ENCODE data around the gene DDIT4. TPM values are rescaled to one million over a fixed set of nuclear protein-coding genes. Genes with fewer than 3 reads are reported as not detected.
A peak's percentile ranks its signal among the peaks of the same experiment; 100 is the strongest.

Gene DDIT4
- total RNA-seq, 1 experiment from 2014 or later = 155 TPM

DNA sequence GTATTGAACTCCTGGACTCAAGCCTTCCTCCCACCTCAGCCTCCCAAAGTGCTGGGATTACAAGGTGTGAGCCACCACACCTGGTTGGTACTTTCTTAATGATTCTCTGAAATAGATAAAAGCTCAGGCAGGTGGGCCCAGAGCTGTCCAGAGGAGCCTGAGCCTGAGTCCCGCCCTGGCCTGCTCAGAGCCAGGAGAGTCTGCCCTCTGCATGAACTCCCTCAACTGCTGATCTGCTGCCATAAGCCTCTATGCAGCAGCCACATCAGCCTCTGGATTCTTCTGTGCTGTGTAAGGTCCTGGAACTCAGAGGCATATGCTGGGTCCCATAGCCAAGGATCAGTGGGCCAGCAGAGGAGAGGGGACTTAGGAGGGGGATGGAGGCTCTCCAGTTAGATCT lies 23.1 kb upstream of the DDIT4 start:
- TF ChIP-seq, protein P1, sequence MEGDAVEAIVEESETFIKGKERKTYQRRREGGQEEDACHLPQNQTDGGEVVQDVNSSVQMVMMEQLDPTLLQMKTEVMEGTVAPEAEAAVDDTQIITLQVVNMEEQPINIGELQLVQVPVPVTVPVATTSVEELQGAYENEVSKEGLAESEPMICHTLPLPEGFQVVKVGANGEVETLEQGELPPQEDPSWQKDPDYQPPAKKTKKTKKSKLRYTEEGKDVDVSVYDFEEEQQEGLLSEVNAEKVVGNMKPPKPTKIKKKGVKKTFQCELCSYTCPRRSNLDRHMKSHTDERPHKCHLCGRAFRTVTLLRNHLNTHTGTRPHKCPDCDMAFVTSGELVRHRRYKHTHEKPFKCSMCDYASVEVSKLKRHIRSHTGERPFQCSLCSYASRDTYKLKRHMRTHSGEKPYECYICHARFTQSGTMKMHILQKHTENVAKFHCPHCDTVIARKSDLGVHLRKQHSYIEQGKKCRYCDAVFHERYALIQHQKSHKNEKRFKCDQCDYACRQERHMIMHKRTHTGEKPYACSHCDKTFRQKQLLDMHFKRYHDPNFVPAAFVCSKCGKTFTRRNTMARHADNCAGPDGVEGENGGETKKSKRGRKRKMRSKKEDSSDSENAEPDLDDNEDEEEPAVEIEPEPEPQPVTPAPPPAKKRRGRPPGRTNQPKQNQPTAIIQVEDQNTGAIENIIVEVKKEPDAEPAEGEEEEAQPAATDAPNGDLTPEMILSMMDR (IDR thresholded peaks at IDR 0.05; ENCODE audit: insufficient read depth in 1 of 2, low read depth in 1 of 2, low read length in 1 of 2, severe bottlenecking in 1 of 2, unreplicated experiment in 1 of 2) = no peak
- Mint-ChIP-seq H3K27ac (ENCODE audit: unreplicated experiment) (no peak overlapping the region), H3K4me3 (ENCODE audit: unreplicated experiment) (no peak overlapping the region), H3K9me3 (ENCODE audit: unreplicated experiment) (no peaks in the 10 kb centered on the region), H3K27me3 (ENCODE audit: insufficient read depth, unreplicated experiment) (no peaks in the 10 kb centered on the region), H3K4me1 (ENCODE audit: low read depth, unreplicated experiment) (peaks cover 8% of the 10 kb centered on the region), H3K36me3 (ENCODE audit: insufficient read depth, unreplicated experiment) (no peaks in the 10 kb centered on the region)
- no peaks in the 10 kb centered on the region for H3K27me3 ChIP-seq (replicated peaks; ENCODE audit: control insufficient read depth, insufficient read depth, low read length)
- H3K4me3 ChIP-seq (ENCODE audit: low read depth, low read length) = no peak overlapping the region
- H3K36me3 ChIP-seq (ENCODE audit: control insufficient read depth, insufficient read depth, low read length) = no peaks in the 10 kb centered on the region
- no peaks in the 10 kb centered on the region for H3K9me3 ChIP-seq
- POLR2A ChIA-PET = interaction anchor here (0.7 kb wide), 1 partner anchor 23 kb away, joined by 7 read pairs; the partner anchor contains the start of gene DDIT4
- intact Hi-C loops (cut with micrococcal nuclease; ENCODE audit: unreplicated experiment) = no loop called here
- peaks cover 14% of the 10 kb centered on the region for H3K4me1 ChIP-seq
- CTCF ChIA-PET = no interaction called here
- no TSS peak for BruUV-seq (replicated peaks)
- no peak for DNase-seq

DNA sequence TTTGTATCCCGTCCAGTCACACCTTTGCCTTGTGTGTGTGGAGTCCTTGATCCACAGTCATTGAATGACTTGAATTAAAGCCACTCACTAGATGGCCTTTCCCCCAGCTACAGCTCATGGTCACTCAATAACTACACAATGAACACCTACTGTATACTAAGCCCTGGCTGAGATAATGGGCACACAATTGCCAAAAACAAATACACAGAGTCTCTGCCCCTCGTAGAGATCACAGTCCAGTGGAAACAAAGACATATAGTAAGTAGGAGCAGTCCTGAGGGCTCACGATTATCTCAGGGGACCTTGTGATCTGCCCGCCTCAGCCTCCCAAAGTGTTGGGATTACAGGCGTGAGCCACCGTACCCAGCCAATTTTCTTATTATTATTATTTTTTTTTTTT lies 22.1 kb upstream of the DDIT4 start:
- CTCF ChIA-PET = no interaction called here
- intact Hi-C loops (cut with micrococcal nuclease; ENCODE audit: unreplicated experiment) = no loop called here
- no peaks in the 10 kb centered on the region for H3K9me3 Mint-ChIP-seq (ENCODE audit: unreplicated experiment)
- no peak overlapping the region for H3K4me3 Mint-ChIP-seq (ENCODE audit: unreplicated experiment)
- no peaks in the 10 kb centered on the region for H3K36me3 ChIP-seq (ENCODE audit: control insufficient read depth, insufficient read depth, low read length)
- DNase-seq = no peak
- peaks cover 13% of the 10 kb centered on the region for H3K4me1 ChIP-seq
- no peaks in the 10 kb centered on the region for H3K27me3 Mint-ChIP-seq (ENCODE audit: insufficient read depth, unreplicated experiment)
- peak overlapping the region; percentile 32 for H3K27ac Mint-ChIP-seq (ENCODE audit: unreplicated experiment)
- no TSS peak for BruUV-seq (replicated peaks)
- no peak overlapping the region for H3K4me3 ChIP-seq (ENCODE audit: low read depth, low read length)
- H3K4me1 Mint-ChIP-seq (ENCODE audit: low read depth, unreplicated experiment) = peaks cover 8% of the 10 kb centered on the region
- H3K27me3 ChIP-seq (replicated peaks; ENCODE audit: control insufficient read depth, insufficient read depth, low read length) = no peaks in the 10 kb centered on the region
- TF ChIP-seq, protein P1 (IDR thresholded peaks at IDR 0.05; ENCODE audit: insufficient read depth in 1 of 2, low read depth in 1 of 2, low read length in 1 of 2, severe bottlenecking in 1 of 2, unreplicated experiment in 1 of 2) = no peak
- H3K36me3 Mint-ChIP-seq (ENCODE audit: insufficient read depth, unreplicated experiment) = no peaks in the 10 kb centered on the region
- H3K9me3 ChIP-seq = no peaks in the 10 kb centered on the region
- POLR2A ChIA-PET = interaction anchor here (0.5 to 0.7 kb wide), 2 partner anchors 9 to 22 kb away, joined by 3 to 7 read pairs; partner anchors contain the start of gene DDIT4

DNA sequence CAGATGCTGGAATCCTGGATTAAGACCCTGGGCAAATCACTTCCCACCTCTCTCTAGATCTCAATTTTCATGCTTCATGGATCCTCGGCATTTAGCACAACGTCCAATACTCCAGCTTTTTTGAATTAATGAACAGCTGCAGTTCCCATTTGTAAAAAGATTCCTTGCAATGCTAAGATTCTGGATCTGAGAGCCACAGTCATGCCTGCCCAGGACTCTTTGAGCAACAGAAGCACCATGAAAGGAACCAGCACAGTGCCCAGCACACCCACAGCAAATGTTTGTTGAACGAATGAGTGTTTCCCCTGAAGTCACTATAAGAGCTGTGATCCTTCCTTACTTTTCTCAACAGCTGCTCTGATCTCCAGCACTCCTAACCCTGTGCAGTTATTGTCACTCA lies 20.8 kb upstream of the DDIT4 start:
- CTCF ChIA-PET = no interaction called here
- Histone ChIP-seq H3K4me1 (peaks cover 13% of the 10 kb centered on the region), H3K4me3 (ENCODE audit: low read depth, low read length) (no peak overlapping the region), H3K36me3 (ENCODE audit: control insufficient read depth, insufficient read depth, low read length) (no peaks in the 10 kb centered on the region), H3K27me3 (replicated peaks; ENCODE audit: control insufficient read depth, insufficient read depth, low read length) (no peaks in the 10 kb centered on the region), H3K9me3 (no peaks in the 10 kb centered on the region)
- TF ChIP-seq, protein P1 (IDR thresholded peaks at IDR 0.05; ENCODE audit: insufficient read depth in 1 of 2, low read depth in 1 of 2, low read length in 1 of 2, severe bottlenecking in 1 of 2, unreplicated experiment in 1 of 2) = no peak
- Mint-ChIP-seq H3K27me3 (ENCODE audit: insufficient read depth, unreplicated experiment) (no peaks in the 10 kb centered on the region), H3K27ac (ENCODE audit: unreplicated experiment) (peak overlapping the region; percentile 15), H3K4me3 (ENCODE audit: unreplicated experiment) (no peak overlapping the region), H3K36me3 (ENCODE audit: insufficient read depth, unreplicated experiment) (no peaks in the 10 kb centered on the region), H3K9me3 (ENCODE audit: unreplicated experiment) (no peaks in the 10 kb centered on the region), H3K4me1 (ENCODE audit: low read depth, unreplicated experiment) (peaks cover 8% of the 10 kb centered on the region)
- POLR2A ChIA-PET = interaction anchor here (0.5 kb wide), 2 partner anchors 10 to 68 kb away, joined by 3 to 8 read pairs; no protein-coding TSS in a partner anchor
- intact Hi-C loops (cut with micrococcal nuclease; ENCODE audit: unreplicated experiment) = no loop called here
- no peak for DNase-seq
- BruUV-seq (replicated peaks) = no TSS peak

Measured in Caco-2 (cell line).